Progenitor cell of endocrine pancreas (in vitro differentiated cells): ENCODE measurements around the gene EPRS1. TPM values are rescaled to one million over a fixed set of nuclear protein-coding genes. Genes with fewer than 3 reads are reported as not detected.
A peak's percentile ranks its signal among the peaks of the same experiment; 100 is the strongest.
"Not testable (repeated sequence)": the region's sequence is repeated elsewhere in the genome, so short reads cannot be mapped to it uniquely, and the experiment has no call there.

Source experiments
- DNase-seq: peaks from one replicate; pipeline ENCODE4 v3.0.0; 2021; ENCODE audit warnings: low spot score; ENCODE audit not compliant: unreplicated experiment
- H3K27ac Mint-ChIP-seq: 2 replicates; pipeline ENCODE4 v1.8.0; 2021; ENCODE audit warnings: mild to moderate bottlenecking, moderate library complexity, mixed read lengths
- H3K27me3 Mint-ChIP-seq: 2 replicates; pipeline ENCODE4 v1.8.0; 2021; ENCODE audit warnings: mixed read lengths
- H3K36me3 Mint-ChIP-seq: 2 replicates; pipeline ENCODE4 v1.8.0; 2022; ENCODE audit warnings: mixed read lengths; ENCODE audit not compliant: insufficient read depth
- H3K4me1 Mint-ChIP-seq: 2 replicates; pipeline ENCODE4 v1.8.0; 2021; ENCODE audit warnings: low read depth, mixed read lengths
- H3K4me3 Mint-ChIP-seq: 2 replicates; pipeline ENCODE4 v1.8.0; 2021; ENCODE audit warnings: low read depth, mild to moderate bottlenecking, moderate library complexity, mixed read lengths
- H3K9me3 Mint-ChIP-seq: 2 replicates; pipeline ENCODE4 v1.8.0; 2021; ENCODE audit warnings: low read depth, mixed read lengths
- CTCF ChIP-seq: fragments of 200-600 bp; sonication (generic); IDR thresholded peaks from one replicate; pipeline ENCODE4 v1.5.0; 2021; ENCODE audit warnings: antibody characterized with exemption, mild to moderate bottlenecking; ENCODE audit not compliant: unreplicated experiment
- total RNA-seq: library from RNA; stranded (reverse); gene quantifications from 2 replicates; pipeline ENCODE4 v1.2.1, GENCODE V29; 2021

EPRS1 gene
- total RNA-seq, 1 donor from 2014 or later: 103 TPM

DNA sequence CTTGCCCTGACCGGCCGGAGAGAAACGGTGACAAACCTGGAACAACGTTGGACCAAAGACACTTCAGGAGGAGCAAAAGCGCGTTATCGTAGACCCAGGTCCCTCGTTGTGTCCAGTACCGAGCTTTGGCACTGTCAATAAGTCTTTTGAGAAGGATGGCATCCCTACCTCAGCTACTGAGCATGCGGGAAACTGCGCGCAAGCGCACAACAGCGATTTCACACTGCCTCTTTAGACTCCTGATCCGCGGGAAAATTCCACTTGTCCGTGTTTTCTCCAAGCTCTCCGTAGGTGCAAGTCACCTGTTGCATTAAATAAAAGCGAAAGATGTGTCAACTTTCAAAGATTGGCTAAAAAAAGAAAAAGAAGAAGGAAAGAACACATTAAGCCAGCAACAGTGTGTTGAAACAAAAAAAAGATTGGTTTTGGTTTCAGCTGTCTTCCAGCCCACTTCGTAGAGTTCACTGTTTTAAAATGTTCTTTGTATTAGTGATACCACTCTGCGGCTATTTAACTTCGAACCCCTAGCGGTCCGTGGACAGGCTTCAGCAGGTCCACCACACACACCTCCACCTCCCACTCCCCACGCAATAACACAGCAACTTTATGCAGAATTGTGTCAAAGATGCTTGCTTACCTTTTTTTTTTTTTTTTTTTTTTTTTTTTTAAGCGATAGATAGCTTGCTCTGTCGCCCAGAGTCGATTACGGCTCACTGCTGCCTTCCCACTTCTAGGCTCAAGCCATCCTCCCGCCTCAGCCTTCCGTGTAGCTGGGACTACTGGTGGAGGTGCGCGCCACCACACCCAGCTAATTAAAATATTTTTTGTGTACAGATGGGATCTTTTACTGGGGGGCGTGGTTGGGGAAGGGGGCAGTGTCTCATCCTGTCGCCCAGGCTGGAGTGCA lies 43.6 kb upstream of the EPRS1 start, which contains the start of gene BPNT1:
Gene BPNT1 (minus strand): TSS at position 139 of the 907 bp plus-strand sequence. CDS start 9,942 bp downstream, outside the sequence.
- TF ChIP-seq CTCF: peak; percentile 40
- H3K9me3 Mint-ChIP-seq: no peaks in the 10 kb centered on the region
- H3K4me1 Mint-ChIP-seq: no peaks in the 10 kb centered on the region
- H3K27ac Mint-ChIP-seq: peak within 1 kb of the TSS; percentile 91
- peak; percentile 92 for DNase-seq
- peak within 1 kb of the TSS; percentile 84 for H3K4me3 Mint-ChIP-seq
- no peaks in the 10 kb centered on the region for H3K36me3 Mint-ChIP-seq
- no peaks in the 10 kb centered on the region for H3K27me3 Mint-ChIP-seq

DNA sequence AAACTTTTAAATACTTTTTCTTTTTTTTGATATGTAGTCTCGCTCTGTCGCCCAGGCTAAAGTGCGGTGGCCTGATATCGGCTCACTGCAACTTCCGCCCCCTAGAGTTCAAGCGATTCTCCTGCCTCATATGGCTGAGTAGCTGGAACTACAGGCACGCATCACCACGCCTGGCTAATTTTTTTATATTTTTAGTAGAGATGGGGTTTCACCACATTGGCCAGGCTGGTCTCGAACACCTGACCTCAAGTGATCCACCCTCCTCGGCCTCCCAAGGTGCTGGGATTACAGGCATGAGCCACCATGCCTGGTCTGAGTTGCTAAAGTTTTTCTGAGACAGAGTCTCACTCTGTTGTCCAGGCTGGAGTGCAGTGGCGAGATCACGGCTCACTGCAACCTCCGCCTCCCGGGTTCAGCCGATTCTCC lies 40.0 kb upstream of the EPRS1 start:
- not testable (repeated sequence) for H3K27me3 Mint-ChIP-seq, H3K27ac Mint-ChIP-seq, H3K9me3 Mint-ChIP-seq, H3K4me1 Mint-ChIP-seq, H3K4me3 Mint-ChIP-seq, DNase-seq
- TF ChIP-seq CTCF: peak; percentile 42
- peaks cover 11% of the 10 kb centered on the region for H3K36me3 Mint-ChIP-seq

- H3K27me3 Mint-ChIP-seq: no peaks in the 10 kb centered on the region
- no peak for TF ChIP-seq CTCF
- H3K4me1 Mint-ChIP-seq: no peaks in the 10 kb centered on the region
- H3K36me3 Mint-ChIP-seq: peaks cover 17% of the 10 kb centered on the region
- H3K9me3 Mint-ChIP-seq: no peaks in the 10 kb centered on the region
- DNase-seq: no peak
- no peak overlapping the region for H3K4me3 Mint-ChIP-seq
- no peak overlapping the region for H3K27ac Mint-ChIP-seq
Observed at GRCh38 chr1:220084460-220084859, 38.2 kb upstream of the EPRS1 start.

GRCh38 chr1:220077887-220078286 lies 31.6 kb upstream of the EPRS1 start:
- Mint-ChIP-seq H3K9me3 (no peaks in the 10 kb centered on the region), H3K27ac (no peak overlapping the region), H3K4me3 (no peak overlapping the region), H3K36me3 (peaks cover 15% of the 10 kb centered on the region), H3K27me3 (no peaks in the 10 kb centered on the region), H3K4me1 (no peaks in the 10 kb centered on the region)
- no peak for TF ChIP-seq CTCF
- DNase-seq: no peak

GRCh38 chr1:220076861-220077762 lies 30.8 kb upstream of the EPRS1 start:
- H3K4me1 Mint-ChIP-seq: no peaks in the 10 kb centered on the region
- H3K27me3 Mint-ChIP-seq: no peaks in the 10 kb centered on the region
- no peak overlapping the region for H3K27ac Mint-ChIP-seq
- TF ChIP-seq CTCF: no peak
- H3K9me3 Mint-ChIP-seq: no peaks in the 10 kb centered on the region
- no peak for DNase-seq
- no peak overlapping the region for H3K4me3 Mint-ChIP-seq
- H3K36me3 Mint-ChIP-seq: peaks cover 14% of the 10 kb centered on the region
